HAP-1 (cell line): ENCODE results near the gene BMAL2.

Experiments
- DNase-seq, 2 experiments: peaks; one replicate each; pipeline ENCODE4 v3.0.0-alpha.2; 2016 to 2020; ENCODE audit warnings: low spot score in 2 of 2
- H3K27me3 ChIP-seq: fragments of 250-450 bp; sonication (Bioruptor Pico); 2 replicates; pipeline ENCODE4 v1.5.1; 2020; ENCODE audit warnings: low read depth, mild to moderate bottlenecking, moderate library complexity
- H3K36me3 ChIP-seq: fragments of 250-450 bp; sonication (Bioruptor Pico); replicated peaks from 2 replicates; pipeline ENCODE4 v1.5.1; 2020; ENCODE audit warnings: mild to moderate bottlenecking
- H3K4me1 ChIP-seq: fragments of 250-450 bp; sonication (Bioruptor Pico); 2 replicates; pipeline ENCODE4 v1.5.1; 2020; ENCODE audit warnings: mild to moderate bottlenecking
- H3K4me3 ChIP-seq: fragments of 250-450 bp; sonication (Bioruptor Pico); 2 replicates; pipeline ENCODE4 v1.5.1; 2020; ENCODE audit warnings: mild to moderate bottlenecking, moderate library complexity
- H3K9me3 ChIP-seq: fragments of 250-450 bp; sonication (Bioruptor Pico); 2 replicates; pipeline ENCODE4 v1.5.1; 2020; ENCODE audit warnings: mild to moderate bottlenecking, moderate library complexity
- in situ Hi-C: fragments of 300-500 bp; cut with MboI; formaldehyde crosslinking; loops from 3 replicates; pipeline ENCODE4 v1.14.3; 2020; ENCODE audit warnings: low sequenced_read_pairs, inconsistent platforms, mixed read lengths

The BMAL2 gene

DNA sequence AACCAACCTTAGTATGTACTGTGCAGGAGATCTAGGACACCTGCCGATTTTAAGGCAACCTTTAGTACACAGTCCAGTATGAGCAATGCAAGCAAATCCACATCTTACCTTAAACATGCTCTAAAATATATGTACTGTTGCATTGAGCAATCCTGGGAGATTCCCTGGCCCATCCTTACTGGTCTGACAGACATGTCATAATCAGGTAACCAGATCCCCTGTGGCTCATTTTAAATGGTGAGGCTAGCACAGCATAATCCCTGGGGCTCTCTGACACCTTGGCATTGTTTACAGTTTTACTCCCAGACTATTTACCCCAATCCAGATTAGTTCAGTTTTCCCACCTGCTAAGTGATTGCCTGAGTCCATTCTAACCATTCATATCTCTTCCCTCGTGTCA is 15.1 kb downstream of the BMAL2 start:
- in situ Hi-C loops, result no loop called here
- no peaks in the 10 kb centered on the region for H3K9me3 ChIP-seq
- H3K4me1 ChIP-seq, result no peaks in the 10 kb centered on the region
- H3K36me3 ChIP-seq, result no peaks in the 10 kb centered on the region
- no peaks in the 10 kb centered on the region for H3K27me3 ChIP-seq
- no peak overlapping the region for H3K4me3 ChIP-seq
- no peak for DNase-seq

DNA sequence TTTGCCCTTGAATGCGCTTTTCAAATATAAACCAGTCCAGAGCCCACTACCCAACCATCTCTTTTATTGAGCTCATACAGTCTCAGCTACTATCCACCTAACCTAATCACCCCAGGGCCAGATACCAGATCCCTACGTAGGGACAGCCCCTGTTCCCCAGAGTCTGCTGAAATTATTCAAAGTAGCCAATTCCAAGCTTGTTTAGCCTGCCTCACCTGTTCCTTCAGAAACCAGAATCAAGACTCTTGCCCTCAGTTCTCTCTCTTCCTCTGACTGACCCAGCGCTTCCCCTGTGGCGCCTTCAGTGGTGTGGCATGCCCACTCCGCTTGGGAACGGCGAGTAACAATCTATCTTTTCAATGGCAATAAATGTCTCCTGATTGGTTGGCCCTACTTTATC is 18.8 kb downstream of the BMAL2 start:
- no peak for DNase-seq
- H3K27me3 ChIP-seq, result no peaks in the 10 kb centered on the region
- in situ Hi-C loops, result no loop called here

DNA sequence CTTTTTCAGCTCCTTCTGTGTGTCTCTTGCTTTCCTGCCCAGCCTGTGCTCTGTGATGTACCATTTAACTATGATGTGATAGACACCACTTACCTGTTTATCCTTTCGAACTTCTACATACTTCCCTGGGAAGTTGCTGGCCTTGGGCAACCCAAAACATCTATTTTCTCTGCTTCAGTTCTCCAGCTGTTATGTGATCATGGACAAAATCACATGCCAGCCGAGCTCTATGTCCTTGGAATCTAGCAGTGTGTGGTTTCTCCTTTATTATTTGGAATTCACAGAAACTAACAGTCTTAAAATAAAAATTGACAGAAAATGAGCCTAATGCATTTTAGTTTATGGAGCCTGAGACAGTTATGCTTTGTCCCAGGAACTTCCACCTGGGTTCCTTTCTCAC is 22.9 kb downstream of the BMAL2 start:
- Histone ChIP-seq H3K4me3 (no peak overlapping the region), H3K36me3 (no peaks in the 10 kb centered on the region), H3K4me1 (no peaks in the 10 kb centered on the region), H3K27me3 (no peaks in the 10 kb centered on the region), H3K9me3 (no peaks in the 10 kb centered on the region)
- no peak for DNase-seq
- in situ Hi-C loops, result no loop called here

More for the DNA sequence above, 18.8 kb downstream of the BMAL2 start:
- Histone ChIP-seq H3K4me1 (no peaks in the 10 kb centered on the region), H3K9me3 (no peaks in the 10 kb centered on the region), H3K4me3 (no peak overlapping the region), H3K36me3 (no peaks in the 10 kb centered on the region)

DNA sequence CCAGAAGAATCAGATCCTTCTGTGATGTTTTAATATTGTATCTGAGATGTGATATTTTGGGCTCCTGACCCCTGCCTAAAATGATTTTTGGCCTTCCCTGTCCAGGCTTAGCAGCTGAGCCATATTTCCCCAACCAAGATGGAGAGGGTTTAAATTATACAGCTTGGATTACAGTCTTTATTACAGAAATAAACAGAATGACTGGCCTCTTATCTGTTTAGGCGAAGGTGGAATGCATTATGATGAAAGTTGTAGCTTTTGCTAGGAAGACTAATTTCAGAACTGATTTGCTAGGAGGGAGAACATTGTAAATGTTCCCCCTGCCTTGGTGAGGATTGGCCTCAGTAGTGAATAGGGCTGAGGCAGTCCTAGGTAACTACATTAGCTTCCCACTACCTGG is 23.3 kb downstream of the BMAL2 start:
- in situ Hi-C loops, result no loop called here
- Histone ChIP-seq H3K9me3 (no peaks in the 10 kb centered on the region), H3K36me3 (no peaks in the 10 kb centered on the region), H3K4me3 (no peak overlapping the region), H3K4me1 (no peaks in the 10 kb centered on the region), H3K27me3 (no peaks in the 10 kb centered on the region)
- no peak for DNase-seq

DNA sequence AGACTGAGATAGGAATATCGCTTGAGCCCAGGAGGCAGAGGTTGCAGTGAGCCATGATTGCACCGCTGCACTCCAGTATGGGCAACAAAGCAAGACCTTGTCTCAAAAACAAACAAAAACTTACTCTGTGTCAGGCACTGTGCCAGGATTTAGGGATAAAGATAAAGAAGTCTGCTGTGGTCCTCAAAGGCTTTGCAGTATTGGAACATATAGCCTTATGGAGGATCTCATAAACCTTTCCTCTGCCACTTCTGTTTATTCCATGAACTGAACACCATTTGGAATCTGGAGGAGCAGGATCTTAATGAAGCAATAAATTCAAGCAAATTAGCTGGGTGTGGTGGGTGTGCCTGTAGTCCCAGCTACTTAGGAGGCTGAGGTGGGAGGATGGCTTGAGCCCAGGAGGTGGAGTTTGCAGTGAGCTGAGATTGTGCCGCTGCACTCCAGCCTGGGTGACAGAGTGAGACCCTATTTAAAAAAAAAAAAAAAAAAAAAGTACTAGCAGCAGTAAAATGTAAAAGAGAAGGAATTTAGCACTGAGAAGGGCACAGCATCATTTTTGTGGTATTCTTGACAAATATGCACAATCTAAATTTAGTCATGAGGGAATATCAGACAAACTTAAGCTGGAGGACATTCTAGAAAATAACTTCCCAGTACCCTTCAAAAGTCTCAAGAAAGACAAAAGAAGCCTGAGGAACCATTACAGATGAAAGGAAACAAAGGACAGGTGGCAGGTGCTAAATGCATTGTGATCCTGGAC is 27.1 kb downstream of the BMAL2 start:
- DNase-seq, result no peak
- H3K9me3 ChIP-seq, result no peaks in the 10 kb centered on the region
- H3K36me3 ChIP-seq, result no peaks in the 10 kb centered on the region
- H3K4me1 ChIP-seq, result no peaks in the 10 kb centered on the region
- in situ Hi-C loops, result no loop called here
- H3K4me3 ChIP-seq, result no peak overlapping the region
- no peaks in the 10 kb centered on the region for H3K27me3 ChIP-seq

DNA sequence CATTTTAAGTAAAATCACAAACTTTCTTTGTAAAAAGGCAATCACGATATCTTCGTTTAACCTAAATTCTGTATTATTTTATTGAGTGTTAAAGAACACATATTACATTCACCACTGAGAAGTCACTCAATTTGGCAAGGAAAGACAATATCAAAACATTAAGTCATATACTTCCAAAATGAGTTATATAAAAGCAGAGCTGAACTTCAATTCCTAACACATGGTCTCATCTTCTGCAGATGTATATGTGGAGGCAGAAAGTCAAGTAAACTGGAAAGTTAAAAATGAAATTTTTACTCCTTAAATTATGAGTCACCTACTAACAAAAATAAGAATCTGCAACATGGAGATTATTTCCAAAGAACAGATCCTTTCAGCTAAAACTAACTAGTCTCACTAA is 28.7 kb downstream of the BMAL2 start:
- no peak for DNase-seq
- Histone ChIP-seq H3K9me3 (no peaks in the 10 kb centered on the region), H3K27me3 (no peaks in the 10 kb centered on the region), H3K4me1 (no peaks in the 10 kb centered on the region), H3K4me3 (no peak overlapping the region), H3K36me3 (no peaks in the 10 kb centered on the region)
- in situ Hi-C loops, result no loop called here

DNA sequence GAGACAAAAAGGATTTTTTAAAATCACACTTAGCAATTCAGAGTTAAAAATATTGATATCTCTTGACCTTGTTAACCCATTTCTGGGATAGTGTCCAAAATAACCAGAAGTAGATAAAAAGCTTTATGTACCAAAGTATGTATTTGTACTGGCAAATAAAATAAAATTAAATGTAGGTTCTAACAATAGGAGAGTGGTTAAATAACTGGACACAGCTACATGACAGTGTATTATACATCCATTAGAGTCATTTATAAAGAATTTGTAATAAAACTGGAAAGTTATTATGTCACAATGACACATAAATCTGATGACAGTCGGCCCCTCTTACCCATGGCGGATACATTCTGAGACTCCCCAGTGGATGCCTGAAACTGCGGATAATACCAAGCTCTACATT is 34.0 kb downstream of the BMAL2 start:
- no peaks in the 10 kb centered on the region for H3K9me3 ChIP-seq
- in situ Hi-C loops, result no loop called here
- no peak overlapping the region for H3K4me3 ChIP-seq
- no peaks in the 10 kb centered on the region for H3K4me1 ChIP-seq
- H3K27me3 ChIP-seq, result no peaks in the 10 kb centered on the region
- H3K36me3 ChIP-seq, result peaks cover 6% of the 10 kb centered on the region; the same call in 1 of the 2 replicates
- DNase-seq, result no peak

DNA sequence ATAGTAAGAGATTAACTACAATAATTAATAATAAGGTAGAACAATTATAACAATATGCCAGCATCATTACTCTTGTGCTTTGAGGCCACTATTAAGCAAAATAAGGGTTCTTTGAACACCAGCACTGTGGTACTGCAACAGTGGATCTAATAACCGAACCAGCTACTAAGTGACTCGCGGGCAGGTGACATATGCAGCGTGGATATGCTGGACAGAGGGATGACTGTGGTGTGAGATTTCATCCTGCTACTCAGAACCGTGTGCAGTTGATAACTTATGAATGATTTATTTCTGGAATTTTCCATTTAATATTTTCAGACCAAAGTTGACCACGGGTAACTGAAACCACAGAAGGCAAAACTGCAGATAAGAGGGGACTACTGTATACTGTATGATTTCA is 34.4 kb downstream of the BMAL2 start:
- in situ Hi-C loops, result no loop called here
- DNase-seq, result no peak
- peaks cover 6% of the 10 kb centered on the region; the same call in 1 of the 2 replicates for H3K36me3 ChIP-seq
- no peaks in the 10 kb centered on the region for H3K27me3 ChIP-seq
- no peaks in the 10 kb centered on the region for H3K4me1 ChIP-seq
- no peaks in the 10 kb centered on the region for H3K9me3 ChIP-seq
- H3K4me3 ChIP-seq, result no peak overlapping the region

DNA sequence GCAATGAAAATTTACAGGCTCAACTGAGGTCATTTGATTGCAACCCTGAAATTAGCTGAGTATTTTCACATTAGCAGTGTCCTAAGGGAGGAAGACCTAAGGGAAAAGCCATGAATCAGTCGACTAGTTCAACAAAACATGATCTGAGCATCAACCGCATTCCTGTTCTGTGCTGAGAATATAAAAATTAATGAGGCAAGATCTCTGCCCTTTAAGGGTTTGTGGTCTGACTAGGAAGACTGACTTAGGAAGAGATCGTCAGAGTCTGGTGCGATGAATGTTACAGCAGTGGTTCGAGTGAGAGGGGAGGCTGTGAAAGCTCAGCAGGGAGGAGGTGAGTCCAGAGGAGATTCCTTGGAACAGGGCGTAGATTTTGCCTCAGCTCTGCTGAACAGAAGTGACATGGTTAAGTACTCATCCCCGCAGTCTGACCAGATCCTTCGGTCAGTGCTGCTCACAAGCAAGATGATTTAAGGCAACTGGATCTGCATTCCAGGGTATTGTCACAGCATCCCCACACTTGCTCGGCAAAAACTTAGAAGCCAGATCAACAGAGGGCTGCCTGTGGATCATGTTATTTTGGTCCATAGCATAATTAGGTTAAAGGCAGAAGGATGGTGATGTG is 49.6 kb downstream of the BMAL2 start:
- Histone ChIP-seq H3K27me3 (no peaks in the 10 kb centered on the region), H3K36me3 (peaks cover 12% of the 10 kb centered on the region), H3K9me3 (no peaks in the 10 kb centered on the region), H3K4me1 (no peaks in the 10 kb centered on the region), H3K4me3 (no peak overlapping the region)
- no peak for DNase-seq
- in situ Hi-C loops, result no loop called here
